Suprapubic skin (tissue), 3 donors: ENCODE data around the gene FAM204A.

Source experiments
- POLR2AphosphoS5 ChIP-seq, 3 donors: sonication (generic); formaldehyde crosslinking; IDR thresholded peaks; one replicate each; pipeline ENCODE4 v1.6.1; 2017; ENCODE audit warnings: antibody characterized with exemption in 3 of 3
- TF ChIP-seq, protein P1 (sequence below), 2 donors: fragments of 200-600 bp in 1 of 2; fragments of 450-650 bp in 1 of 2; sonication (generic) in 1 of 2; IDR thresholded peaks; one replicate each; pipeline ENCODE4 v1.5.1; 2016 to 2019; ENCODE audit warnings: antibody characterized with exemption in 2 of 2, mild to moderate bottlenecking in 1 of 2, moderate library complexity in 1 of 2

DNA sequence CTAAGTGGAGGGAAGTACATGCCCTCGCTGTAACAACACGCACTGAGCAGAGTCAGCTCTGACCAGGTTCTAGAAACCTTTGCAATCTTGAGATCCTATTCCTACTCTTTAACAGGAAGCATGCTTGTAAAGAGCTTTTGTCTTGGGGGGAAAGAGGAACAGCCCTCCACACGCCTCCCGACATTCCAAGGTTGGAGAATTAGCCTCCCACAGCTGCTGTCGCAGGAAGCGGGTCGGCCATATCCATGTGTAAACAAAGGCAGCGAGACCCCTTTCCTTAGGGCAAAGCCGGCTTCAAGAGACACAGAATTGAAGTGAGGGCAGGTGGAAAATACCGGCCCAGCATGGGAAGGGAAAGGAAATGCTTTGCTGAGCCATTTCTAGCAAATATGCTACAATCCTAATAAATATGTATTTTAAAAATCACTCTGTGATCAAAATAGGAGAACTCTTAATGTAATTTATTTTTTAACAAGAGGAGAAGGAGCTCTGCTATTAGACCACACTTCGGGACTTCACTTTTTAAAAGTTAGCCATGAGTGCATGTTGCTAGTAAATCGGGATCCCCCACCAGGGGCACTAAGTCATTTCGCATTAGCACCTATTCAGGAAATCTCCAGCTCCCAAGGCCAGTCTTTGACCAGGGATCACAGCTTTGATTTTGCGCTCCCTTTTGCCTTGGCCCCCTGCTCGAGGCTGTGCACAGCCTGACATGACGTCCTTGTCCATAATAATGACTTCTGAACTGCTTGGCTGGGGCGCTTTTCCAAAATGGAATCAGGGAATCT is 55.9 kb downstream of the FAM204A start:
- TF ChIP-seq, protein P1, sequence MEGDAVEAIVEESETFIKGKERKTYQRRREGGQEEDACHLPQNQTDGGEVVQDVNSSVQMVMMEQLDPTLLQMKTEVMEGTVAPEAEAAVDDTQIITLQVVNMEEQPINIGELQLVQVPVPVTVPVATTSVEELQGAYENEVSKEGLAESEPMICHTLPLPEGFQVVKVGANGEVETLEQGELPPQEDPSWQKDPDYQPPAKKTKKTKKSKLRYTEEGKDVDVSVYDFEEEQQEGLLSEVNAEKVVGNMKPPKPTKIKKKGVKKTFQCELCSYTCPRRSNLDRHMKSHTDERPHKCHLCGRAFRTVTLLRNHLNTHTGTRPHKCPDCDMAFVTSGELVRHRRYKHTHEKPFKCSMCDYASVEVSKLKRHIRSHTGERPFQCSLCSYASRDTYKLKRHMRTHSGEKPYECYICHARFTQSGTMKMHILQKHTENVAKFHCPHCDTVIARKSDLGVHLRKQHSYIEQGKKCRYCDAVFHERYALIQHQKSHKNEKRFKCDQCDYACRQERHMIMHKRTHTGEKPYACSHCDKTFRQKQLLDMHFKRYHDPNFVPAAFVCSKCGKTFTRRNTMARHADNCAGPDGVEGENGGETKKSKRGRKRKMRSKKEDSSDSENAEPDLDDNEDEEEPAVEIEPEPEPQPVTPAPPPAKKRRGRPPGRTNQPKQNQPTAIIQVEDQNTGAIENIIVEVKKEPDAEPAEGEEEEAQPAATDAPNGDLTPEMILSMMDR (IDR thresholded peaks at IDR 0.05), result no peak
- no peak for TF ChIP-seq POLR2AphosphoS5 (IDR thresholded peaks at IDR 0.05)
